IMR-90 (cell line): ENCODE results near the gene DYRK2. TPM values are rescaled to one million over a fixed set of nuclear protein-coding genes. Genes with fewer than 3 reads are reported as not detected.
A peak's percentile ranks its signal among the peaks of the same experiment; 100 is the strongest.

Experiments
- ATAC-seq: fragments of 200-7000 bp; cut with Tn5 transposase; 2 replicates; pipeline ENCODE4 v1.9.1; 2020; ENCODE audit warnings: low read depth, mild to moderate bottlenecking, moderate library complexity
- BruUV-seq: library from RNA; stranded (reverse); fragments of 400-500 nt; replicated peaks from 2 replicates; lab custom pipeline; 2021; lab: Mats Ljungman, UMichigan
- CTCF ChIA-PET: fragments of 300-600 bp; formaldehyde crosslinking; extraction: SDS; loops from one replicate; lab custom pipeline; 2021; ENCODE audit warnings: antibody characterized with exemption; lab: Yijun Ruan, JAX
- POLR2A ChIA-PET: fragments of 300-600 bp; sonication (Branson Sonifier 250); formaldehyde crosslinking; loops from one replicate; lab custom pipeline; 2022; ENCODE audit warnings: antibody characterized with exemption; ENCODE audit not compliant: unreplicated experiment; lab: Charles Lee
- DNase-seq: peaks from one replicate; pipeline ENCODE4 v3.0.0; 2013
- H2AFZ ChIP-seq: replicated peaks from 2 replicates; pipeline ENCODE3; 2013; ENCODE audit warnings: low read length, mild to moderate bottlenecking; ENCODE audit not compliant: poor library complexity
- H2AK5ac ChIP-seq: 2 replicates; pipeline ENCODE4 v1.6.1; 2013; ENCODE audit warnings: low read depth, low read length, inconsistent platforms
- H2AK9ac ChIP-seq: replicated peaks from 2 replicates; pipeline ENCODE3; 2013; ENCODE audit warnings: mild to moderate bottlenecking, low read depth, low read length, moderate library complexity; ENCODE audit not compliant: poor library complexity
- H2BK120ac ChIP-seq: 2 replicates; pipeline ENCODE4 v1.6.1; 2013; ENCODE audit warnings: low read depth, low read length, inconsistent platforms
- H2BK15ac ChIP-seq: 3 replicates; pipeline ENCODE4 v1.6.1; 2013; ENCODE audit warnings: low read depth, low read length, inconsistent platforms
- H2BK20ac ChIP-seq: 2 replicates; pipeline ENCODE4 v1.6.1; 2013; ENCODE audit warnings: low read depth, mild to moderate bottlenecking, inconsistent platforms, low read length, moderate library complexity
- H2BK5ac ChIP-seq: 2 replicates; pipeline ENCODE4 v1.6.1; 2013; ENCODE audit warnings: mild to moderate bottlenecking, low read depth, low read length, inconsistent platforms; ENCODE audit not compliant: poor library complexity, severe bottlenecking
- H3K14ac ChIP-seq: replicated peaks from 2 replicates; pipeline ENCODE4 v1.6.1; 2013; ENCODE audit warnings: low read depth, low read length, inconsistent platforms
- H3K18ac ChIP-seq: 2 replicates; pipeline ENCODE4 v1.6.1; 2013; ENCODE audit warnings: low read depth, low read length, control low read depth
- H3K23ac ChIP-seq: 2 replicates; pipeline ENCODE4 v1.6.1; 2013; ENCODE audit warnings: low read depth, low read length, inconsistent platforms
- H3K27ac ChIP-seq: 2 replicates; pipeline ENCODE4 v1.5.1; 2013; ENCODE audit warnings: mild to moderate bottlenecking, control low read depth, low read length; ENCODE audit not compliant: insufficient read depth
- H3K27me3 ChIP-seq: 2 replicates; pipeline ENCODE4 v1.6.1; 2013; ENCODE audit warnings: low read length; ENCODE audit not compliant: control insufficient read depth, insufficient read depth
- H3K36me3 ChIP-seq: 2 replicates; pipeline ENCODE4 v1.6.1; 2013; ENCODE audit warnings: low read length, mixed read lengths; ENCODE audit not compliant: control insufficient read depth, insufficient read depth
- H3K4ac ChIP-seq: 2 replicates; pipeline ENCODE4 v1.6.1; 2013; ENCODE audit warnings: low read depth, low read length, inconsistent platforms
- H3K4me1 ChIP-seq: 2 replicates; pipeline ENCODE4 v1.6.1; 2013; ENCODE audit warnings: low read length, mixed read lengths; ENCODE audit not compliant: control insufficient read depth, insufficient read depth
- H3K4me2 ChIP-seq: 2 replicates; pipeline ENCODE4 v1.6.1; 2013; ENCODE audit warnings: low read depth, mild to moderate bottlenecking, control low read depth, low read length, moderate library complexity
- H3K4me3 ChIP-seq: 2 replicates; pipeline ENCODE4 v1.5.1; 2013; ENCODE audit warnings: low read depth, mild to moderate bottlenecking, control low read depth, low read length, moderate library complexity; ENCODE audit not compliant: insufficient read depth
- H3K56ac ChIP-seq: 2 replicates; pipeline ENCODE4 v1.6.1; 2013; ENCODE audit warnings: low read length, inconsistent platforms; ENCODE audit not compliant: insufficient read depth; ENCODE audit errors: extremely low read depth
- H3K79me1 ChIP-seq, 2 experiments: 2 replicates each; pipeline ENCODE4 v1.6.1; 2013; ENCODE audit warnings: low read length in 2 of 2, inconsistent platforms in 1 of 2, low read depth in 1 of 2
- H3K9ac ChIP-seq: 2 replicates; pipeline ENCODE4 v1.6.1; 2013; ENCODE audit warnings: low read depth, low read length, control low read depth
- H3K9me1 ChIP-seq: 2 replicates; pipeline ENCODE4 v1.6.1; 2013; ENCODE audit warnings: low read length, inconsistent platforms; ENCODE audit not compliant: insufficient read depth
- H3K9me3 ChIP-seq: 2 replicates; pipeline ENCODE4 v1.6.1; 2013; ENCODE audit warnings: low read length; ENCODE audit not compliant: control insufficient read depth, insufficient read depth
- H4K20me1 ChIP-seq: 2 replicates; pipeline ENCODE4 v1.6.1; 2013; ENCODE audit warnings: low read length, inconsistent platforms; ENCODE audit not compliant: insufficient read depth
- H4K5ac ChIP-seq: 2 replicates; pipeline ENCODE4 v1.6.1; 2013; ENCODE audit warnings: mild to moderate bottlenecking, low read depth, low read length, control low read depth
- H4K8ac ChIP-seq, 2 experiments: 2 replicates each; pipeline ENCODE4 v1.6.1; 2013; ENCODE audit warnings: low read depth in 2 of 2, low read length in 2 of 2, control low read depth in 1 of 2, inconsistent platforms in 1 of 2
- H4K91ac ChIP-seq: 2 replicates; pipeline ENCODE4 v1.6.1; 2013; ENCODE audit warnings: low read depth, low read length, inconsistent platforms; ENCODE audit not compliant: insufficient read depth
- RFX5 ChIP-seq: IDR thresholded peaks from 2 replicates; pipeline ENCODE4 v1.8.0; 2012; ENCODE audit warnings: low read depth, mild to moderate bottlenecking, low read length, moderate library complexity
- WGBS, 2 experiments: methylation state at CpG; one replicate each; pipeline versions ENCODE4 v1.1.5 to v1.1.7; 2013; ENCODE audit warnings: missing lambda C conversion rate in 2 of 2; ENCODE audit not compliant: insufficient read length in 1 of 2; ENCODE audit errors: extremely low coverage in 2 of 2; 5-methylcytosine and 5-hydroxymethylcytosine counted together
- dilution Hi-C: fragments of 300-500 bp; cut with HindIII; formaldehyde crosslinking; loops from one replicate; pipeline ENCODE4 v1.14.3; 2018; ENCODE audit warnings: low sequenced_read_pairs; ENCODE audit not compliant: unreplicated experiment
- in situ Hi-C: fragments of 300-500 bp; cut with MboI; formaldehyde crosslinking; loops from 3 replicates; pipeline ENCODE4 v1.14.3; 2019; ENCODE audit warnings: low sequenced_read_pairs, inconsistent platforms, mixed read lengths
- intact Hi-C: fragments of 100-400 bp; cut with micrococcal nuclease; formaldehyde crosslinking; loops from 2 replicates; pipeline ENCODE4 v1.10.0; 2022
- polyA plus RNA-seq, 3 experiments: library from polyadenylated mRNA; depleted of rRNA; stranded (reverse); fragments of >200 nt; gene quantifications; 2 replicates each; pipeline ENCODE4 v1.2.3, GENCODE V29; 2012; ENCODE audit warnings: low replicate concordance in 1 of 3
- total RNA-seq: library from RNA; depleted of rRNA; stranded (reverse); fragments of >200 nt; gene quantifications from 2 replicates; pipeline ENCODE4 v1.2.3, GENCODE V29; 2012

Gene DYRK2
- total and polyA plus RNA-seq, 2 of the 4 experiments (the other 2 are of a cell fraction): 16.3 to 23.1 TPM

DNA sequence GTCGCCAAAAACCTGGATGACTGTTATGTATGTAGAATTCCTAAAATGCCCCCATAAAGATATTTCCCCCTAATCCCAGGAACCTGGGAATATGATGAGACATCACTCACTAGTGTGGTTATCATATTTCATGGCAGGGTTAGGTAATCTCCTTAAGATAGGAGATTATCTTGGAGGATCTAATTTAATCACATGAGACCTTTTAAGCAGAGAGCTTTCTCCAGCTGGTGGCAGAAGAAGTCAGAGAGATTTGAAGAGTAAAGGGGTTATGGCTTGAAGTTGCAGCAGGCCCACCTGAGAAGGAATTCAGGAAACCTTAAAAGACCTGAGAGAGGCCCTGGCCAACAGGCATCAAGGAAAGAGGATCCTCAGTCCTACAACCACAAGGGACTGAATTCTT, 53.6 kb downstream of the DYRK2 start:
- peaks cover 3% of the 10 kb centered on the region for H3K9me1 ChIP-seq
- ChIA-PET POLR2A (no interaction called here), CTCF (no interaction called here)
- no peak overlapping the region for H2BK5ac ChIP-seq
- no peak overlapping the region for H2AK9ac ChIP-seq
- H3K4me3 ChIP-seq: no peak overlapping the region
- WGBS, 2 experiments: no CpG with 5 or more reads among the region's 1 CpG
- H2AFZ ChIP-seq: no peak overlapping the region
- no peak overlapping the region for H3K56ac ChIP-seq
- H4K5ac ChIP-seq: no peak overlapping the region
- H4K20me1 ChIP-seq: no peaks in the 10 kb centered on the region
- H3K14ac ChIP-seq: no peak overlapping the region
- intact Hi-C loops (no loop called here), dilution Hi-C loops (no loop called here), in situ Hi-C loops (no loop called here)
- H3K4me1 ChIP-seq: peaks cover 13% of the 10 kb centered on the region
- no peak overlapping the region for H3K4me2 ChIP-seq
- no peak overlapping the region for H3K9ac ChIP-seq
- H3K79me1 ChIP-seq: no peaks in the 10 kb centered on the region
- no peak overlapping the region for H3K18ac ChIP-seq
- TF ChIP-seq RFX5: no peak
- H3K4ac ChIP-seq: no peak overlapping the region
- no peak for ATAC-seq
- no peaks in the 10 kb centered on the region for H3K9me3 ChIP-seq
- H2BK15ac ChIP-seq: no peak overlapping the region
- BruUV-seq: no TSS peak
- H4K8ac ChIP-seq: no peak overlapping the region
- no peak overlapping the region for H3K27ac ChIP-seq
- H3K27me3 ChIP-seq: no peaks in the 10 kb centered on the region; the same call in 1 of the 2 replicates
- H2BK20ac ChIP-seq: no peak overlapping the region
- H3K23ac ChIP-seq: no peak overlapping the region
- H4K91ac ChIP-seq: no peak overlapping the region
- H3K36me3 ChIP-seq: no peaks in the 10 kb centered on the region
- no peak overlapping the region for H2BK120ac ChIP-seq
- 0 out of 2 replicates have a peak overlapping the region, but pooled peaks have one; percentile 48 for H2AK5ac ChIP-seq
- no peak for DNase-seq
